ENCODE measurements around the gene ADAMTSL2.

ADAMTSL2 gene

GRCh38 chr9:133521122-133522072 lies 13.1 kb upstream of the ADAMTSL2 start:
- H3K36me3 Mint-ChIP-seq (ENCODE audit: low read depth): no peaks in the 10 kb centered on the region
- no peaks in the 10 kb centered on the region for H3K27me3 Mint-ChIP-seq
- DNase-seq (no peak), ATAC-seq (no peak)
- no peaks in the 10 kb centered on the region for H3K9me3 Mint-ChIP-seq
- H3K4me3 Mint-ChIP-seq: no peak overlapping the region
- H3K4me1 Mint-ChIP-seq: peaks cover under 1% of the 10 kb centered on the region
- H3K27ac Mint-ChIP-seq: no peak overlapping the region

GRCh38 chr9:133522073-133522910 lies 12.2 kb upstream of the ADAMTSL2 start:
- no peaks in the 10 kb centered on the region for H3K27me3 Mint-ChIP-seq
- H3K36me3 Mint-ChIP-seq (ENCODE audit: low read depth): no peaks in the 10 kb centered on the region
- no peaks in the 10 kb centered on the region for H3K9me3 Mint-ChIP-seq
- no peak for DNase-seq
- no peak overlapping the region for H3K4me3 Mint-ChIP-seq
- no peak overlapping the region for H3K27ac Mint-ChIP-seq
- H3K4me1 Mint-ChIP-seq: peaks cover 2% of the 10 kb centered on the region
- ATAC-seq: no peak

- Mint-ChIP-seq H3K9me3 (no peaks in the 10 kb centered on the region), H3K27me3 (no peaks in the 10 kb centered on the region), H3K27ac (no peak overlapping the region), H3K4me3 (no peak overlapping the region), H3K36me3 (ENCODE audit: low read depth) (no peaks in the 10 kb centered on the region), H3K4me1 (peaks cover 2% of the 10 kb centered on the region)
- DNase-seq: no peak
- ATAC-seq: no peak
These were observed 11.4 kb upstream of the ADAMTSL2 start for GRCh38 chr9:133523106-133523505.

GRCh38 chr9:133524146-133524545 lies 10.4 kb upstream of the ADAMTSL2 start:
- H3K27me3 Mint-ChIP-seq: no peaks in the 10 kb centered on the region
- H3K9me3 Mint-ChIP-seq: no peaks in the 10 kb centered on the region
- no peak overlapping the region for H3K4me3 Mint-ChIP-seq
- ATAC-seq: no peak
- H3K4me1 Mint-ChIP-seq: peaks cover 2% of the 10 kb centered on the region
- no peak overlapping the region for H3K27ac Mint-ChIP-seq
- no peaks in the 10 kb centered on the region for H3K36me3 Mint-ChIP-seq (ENCODE audit: low read depth)
- no peak for DNase-seq

GRCh38 chr9:133524679-133525228 lies 9.8 kb upstream of the ADAMTSL2 start, which contains the start of gene MYMK:
TSS of gene MYMK (minus strand) at chr9:133524959. CDS start at chr9:133524844, 115 bp downstream.
- H3K4me3 Mint-ChIP-seq: no peak within 1 kb of the TSS
- H3K36me3 Mint-ChIP-seq (ENCODE audit: low read depth): no peaks in the 10 kb centered on the region
- H3K27ac Mint-ChIP-seq: no peak within 1 kb of the TSS
- H3K27me3 Mint-ChIP-seq: peaks cover 2% of the 10 kb centered on the region
- no peaks in the 10 kb centered on the region for H3K9me3 Mint-ChIP-seq
- ATAC-seq: no peak
- peaks cover 2% of the 10 kb centered on the region for H3K4me1 Mint-ChIP-seq
- DNase-seq: no peak

- no peak overlapping the region for H3K4me3 Mint-ChIP-seq
- H3K27me3 Mint-ChIP-seq: peaks cover 2% of the 10 kb centered on the region
- DNase-seq (no peak), ATAC-seq (no peak)
- no peaks in the 10 kb centered on the region for H3K36me3 Mint-ChIP-seq (ENCODE audit: low read depth)
- H3K4me1 Mint-ChIP-seq: peaks cover 2% of the 10 kb centered on the region
- H3K27ac Mint-ChIP-seq: no peak overlapping the region
- no peaks in the 10 kb centered on the region for H3K9me3 Mint-ChIP-seq
These were observed 8.8 kb upstream of the ADAMTSL2 start for GRCh38 chr9:133525677-133526076.

- no peaks in the 10 kb centered on the region for H3K9me3 Mint-ChIP-seq
- no peaks in the 10 kb centered on the region for H3K36me3 Mint-ChIP-seq (ENCODE audit: low read depth)
- no peak for DNase-seq
- peaks cover 2% of the 10 kb centered on the region for H3K27me3 Mint-ChIP-seq
- H3K27ac Mint-ChIP-seq: no peak overlapping the region
- no peak overlapping the region for H3K4me3 Mint-ChIP-seq
- no peak for ATAC-seq
- H3K4me1 Mint-ChIP-seq: peaks cover 2% of the 10 kb centered on the region
These were observed 7.7 kb upstream of the ADAMTSL2 start for GRCh38 chr9:133526721-133527321.

GRCh38 chr9:133527444-133527920 lies 7.0 kb upstream of the ADAMTSL2 start:
- Mint-ChIP-seq H3K27me3 (peaks cover 5% of the 10 kb centered on the region), H3K36me3 (ENCODE audit: low read depth) (no peaks in the 10 kb centered on the region), H3K4me3 (no peak overlapping the region), H3K9me3 (no peaks in the 10 kb centered on the region), H3K27ac (no peak overlapping the region), H3K4me1 (peaks cover 2% of the 10 kb centered on the region)
- DNase-seq (no peak), ATAC-seq (no peak)

GRCh38 chr9:133528001-133528875 lies 6.3 kb upstream of the ADAMTSL2 start:
- H3K36me3 Mint-ChIP-seq (ENCODE audit: low read depth): no peaks in the 10 kb centered on the region
- no peaks in the 10 kb centered on the region for H3K9me3 Mint-ChIP-seq
- ATAC-seq (no peak), DNase-seq (no peak)
- H3K4me3 Mint-ChIP-seq: no peak overlapping the region
- peaks cover 8% of the 10 kb centered on the region for H3K4me1 Mint-ChIP-seq
- no peak overlapping the region for H3K27ac Mint-ChIP-seq
- peaks cover 10% of the 10 kb centered on the region for H3K27me3 Mint-ChIP-seq

GRCh38 chr9:133528876-133529241 lies 5.6 kb upstream of the ADAMTSL2 start:
- H3K36me3 Mint-ChIP-seq (ENCODE audit: low read depth): no peaks in the 10 kb centered on the region
- H3K4me1 Mint-ChIP-seq: peaks cover 12% of the 10 kb centered on the region
- no peak overlapping the region for H3K4me3 Mint-ChIP-seq
- H3K27ac Mint-ChIP-seq: no peak overlapping the region
- peaks cover 13% of the 10 kb centered on the region for H3K27me3 Mint-ChIP-seq
- no peak for DNase-seq
- ATAC-seq: no peak
- H3K9me3 Mint-ChIP-seq: no peaks in the 10 kb centered on the region

- H3K9me3 Mint-ChIP-seq: no peaks in the 10 kb centered on the region
- H3K27me3 Mint-ChIP-seq: peaks cover 13% of the 10 kb centered on the region
- DNase-seq: no peak
- H3K4me3 Mint-ChIP-seq: no peak overlapping the region
- no peak for ATAC-seq
- H3K27ac Mint-ChIP-seq: no peak overlapping the region
- H3K36me3 Mint-ChIP-seq (ENCODE audit: low read depth): no peaks in the 10 kb centered on the region
- H3K4me1 Mint-ChIP-seq: peaks cover 15% of the 10 kb centered on the region
These were observed 5.0 kb upstream of the ADAMTSL2 start for GRCh38 chr9:133529457-133529856.

- no peak overlapping the region for H3K4me3 Mint-ChIP-seq
- H3K4me1 Mint-ChIP-seq: peaks cover 15% of the 10 kb centered on the region
- no peaks in the 10 kb centered on the region for H3K36me3 Mint-ChIP-seq (ENCODE audit: low read depth)
- H3K27ac Mint-ChIP-seq: no peak overlapping the region
- ATAC-seq (no peak), DNase-seq (no peak)
- no peaks in the 10 kb centered on the region for H3K9me3 Mint-ChIP-seq
- peaks cover 13% of the 10 kb centered on the region for H3K27me3 Mint-ChIP-seq
These were observed 4.6 kb upstream of the ADAMTSL2 start for GRCh38 chr9:133529874-133530273.

- H3K4me1 Mint-ChIP-seq: peaks cover 15% of the 10 kb centered on the region
- DNase-seq: no peak
- ATAC-seq: no peak
- no peak overlapping the region for H3K4me3 Mint-ChIP-seq
- H3K27me3 Mint-ChIP-seq: peaks cover 13% of the 10 kb centered on the region
- no peaks in the 10 kb centered on the region for H3K9me3 Mint-ChIP-seq
- no peak overlapping the region for H3K27ac Mint-ChIP-seq
- H3K36me3 Mint-ChIP-seq (ENCODE audit: low read depth): no peaks in the 10 kb centered on the region
These were observed 3.2 kb upstream of the ADAMTSL2 start for GRCh38 chr9:133531293-133531692.
